Measurements from ENCODE around the gene TUBA1B. TPM values are rescaled to one million over a fixed set of nuclear protein-coding genes. Genes with fewer than 3 reads are reported as not detected.

TUBA1B gene
- total RNA-seq, 1 experiment from 2014 or later: 4,028 TPM

- no peak for DNase-seq
- peaks cover 27% of the 10 kb centered on the region for H3K36me3 ChIP-seq (replicated peaks; ENCODE audit: control insufficient read depth, insufficient read depth, low read length)
- no peak overlapping the region for H3K4me3 ChIP-seq (ENCODE audit: insufficient read depth, low read depth, low read length)
- no peaks in the 10 kb centered on the region for H3K27me3 ChIP-seq (ENCODE audit: control insufficient read depth, insufficient read depth, low read length)
These were observed 25.6 kb downstream of the TUBA1B start for GRCh38 chr12:49105504-49106084.

GRCh38 chr12:49104822-49105221 lies 26.4 kb downstream of the TUBA1B start:
- peaks cover 30% of the 10 kb centered on the region for H3K36me3 ChIP-seq (replicated peaks; ENCODE audit: control insufficient read depth, insufficient read depth, low read length)
- DNase-seq: no peak
- H3K4me3 ChIP-seq (ENCODE audit: insufficient read depth, low read depth, low read length): no peak overlapping the region
- H3K27me3 ChIP-seq (ENCODE audit: control insufficient read depth, insufficient read depth, low read length): no peaks in the 10 kb centered on the region

GRCh38 chr12:49100380-49100779 lies 30.8 kb downstream of the TUBA1B start:
- peaks cover 37% of the 10 kb centered on the region for H3K36me3 ChIP-seq (replicated peaks; ENCODE audit: control insufficient read depth, insufficient read depth, low read length)

GRCh38 chr12:49098703-49099102 lies 32.5 kb downstream of the TUBA1B start:
- H3K4me3 ChIP-seq (ENCODE audit: insufficient read depth, low read depth, low read length): no peak overlapping the region
- DNase-seq: no peak
- peaks cover 22% of the 10 kb centered on the region for H3K27me3 ChIP-seq (ENCODE audit: control insufficient read depth, insufficient read depth, low read length)
- H3K36me3 ChIP-seq (replicated peaks; ENCODE audit: control insufficient read depth, insufficient read depth, low read length): peaks cover 33% of the 10 kb centered on the region

More at GRCh38 chr12:49100380-49100779, 30.8 kb downstream of the TUBA1B start:
- H3K27me3 ChIP-seq (ENCODE audit: control insufficient read depth, insufficient read depth, low read length): peaks cover 6% of the 10 kb centered on the region
- DNase-seq: no peak
- no peak overlapping the region for H3K4me3 ChIP-seq (ENCODE audit: insufficient read depth, low read depth, low read length)

GRCh38 chr12:49098035-49098451 lies 33.2 kb downstream of the TUBA1B start:
- Histone ChIP-seq H3K36me3 (replicated peaks; ENCODE audit: control insufficient read depth, insufficient read depth, low read length) (peaks cover 30% of the 10 kb centered on the region), H3K4me3 (ENCODE audit: insufficient read depth, low read depth, low read length) (no peak overlapping the region), H3K27me3 (ENCODE audit: control insufficient read depth, insufficient read depth, low read length) (peaks cover 29% of the 10 kb centered on the region)
- peak; percentile 90 for DNase-seq

- Histone ChIP-seq H3K36me3 (replicated peaks; ENCODE audit: control insufficient read depth, insufficient read depth, low read length) (peaks cover 25% of the 10 kb centered on the region), H3K27me3 (ENCODE audit: control insufficient read depth, insufficient read depth, low read length) (peaks cover 36% of the 10 kb centered on the region)
These were observed 33.8 kb downstream of the TUBA1B start for GRCh38 chr12:49097381-49097780.

GRCh38 chr12:49094975-49095365 lies 36.2 kb downstream of the TUBA1B start:
- no peak overlapping the region for H3K4me3 ChIP-seq (ENCODE audit: insufficient read depth, low read depth, low read length)
- peaks cover 60% of the 10 kb centered on the region for H3K27me3 ChIP-seq (ENCODE audit: control insufficient read depth, insufficient read depth, low read length)
- DNase-seq: no peak
- H3K36me3 ChIP-seq (replicated peaks; ENCODE audit: control insufficient read depth, insufficient read depth, low read length): peaks cover 11% of the 10 kb centered on the region

More at GRCh38 chr12:49097381-49097780, 33.8 kb downstream of the TUBA1B start:
- H3K4me3 ChIP-seq (ENCODE audit: insufficient read depth, low read depth, low read length): no peak overlapping the region
- DNase-seq: no peak

- peak; percentile 92 for DNase-seq
- Histone ChIP-seq H3K4me3 (ENCODE audit: insufficient read depth, low read depth, low read length) (peak within 1 kb of the TSS; percentile 28), H3K36me3 (replicated peaks; ENCODE audit: control insufficient read depth, insufficient read depth, low read length) (peaks cover 11% of the 10 kb centered on the region), H3K27me3 (ENCODE audit: control insufficient read depth, insufficient read depth, low read length) (peaks cover 66% of the 10 kb centered on the region)
These were observed 36.8 kb downstream of the TUBA1B start, which contains the start of gene DHH for GRCh38 chr12:49094160-49094974. Gene DHH, minus strand, starts transcription at chr12:49094801. Its CDS starts 289 bp downstream, at chr12:49094512.

GRCh38 chr12:49093792-49094159 lies 37.4 kb downstream of the TUBA1B start:
- H3K27me3 ChIP-seq (ENCODE audit: control insufficient read depth, insufficient read depth, low read length): peaks cover 72% of the 10 kb centered on the region
- peak; percentile 81 for DNase-seq
- peak overlapping the region; percentile 28 for H3K4me3 ChIP-seq (ENCODE audit: insufficient read depth, low read depth, low read length)
- H3K36me3 ChIP-seq (replicated peaks; ENCODE audit: control insufficient read depth, insufficient read depth, low read length): peaks cover 11% of the 10 kb centered on the region

GRCh38 chr12:49092816-49093406 lies 38.3 kb downstream of the TUBA1B start:
- Histone ChIP-seq H3K27me3 (ENCODE audit: control insufficient read depth, insufficient read depth, low read length) (peaks cover 79% of the 10 kb centered on the region), H3K36me3 (replicated peaks; ENCODE audit: control insufficient read depth, insufficient read depth, low read length) (peaks cover 10% of the 10 kb centered on the region), H3K4me3 (ENCODE audit: insufficient read depth, low read depth, low read length) (no peak overlapping the region)
- DNase-seq: no peak

GRCh38 chr12:49092086-49092815 lies 38.9 kb downstream of the TUBA1B start:
- peak; percentile 92 for DNase-seq
- H3K4me3 ChIP-seq (ENCODE audit: insufficient read depth, low read depth, low read length): peak overlapping the region; percentile 24
- H3K27me3 ChIP-seq (ENCODE audit: control insufficient read depth, insufficient read depth, low read length): peaks cover 81% of the 10 kb centered on the region
- H3K36me3 ChIP-seq (replicated peaks; ENCODE audit: control insufficient read depth, insufficient read depth, low read length): peaks cover 3% of the 10 kb centered on the region

- Histone ChIP-seq H3K27me3 (ENCODE audit: control insufficient read depth, insufficient read depth, low read length) (peaks cover 84% of the 10 kb centered on the region), H3K36me3 (replicated peaks; ENCODE audit: control insufficient read depth, insufficient read depth, low read length) (no peaks in the 10 kb centered on the region), H3K4me3 (ENCODE audit: insufficient read depth, low read depth, low read length) (peak overlapping the region; percentile 24)
- DNase-seq: no peak
These were observed 39.4 kb downstream of the TUBA1B start for GRCh38 chr12:49091836-49092085.

- H3K4me3 ChIP-seq (ENCODE audit: insufficient read depth, low read depth, low read length): no peak overlapping the region; the same call in 1 of the 2 replicates
- peak; percentile 73 for DNase-seq
- H3K36me3 ChIP-seq (replicated peaks; ENCODE audit: control insufficient read depth, insufficient read depth, low read length): no peaks in the 10 kb centered on the region
- peaks cover 89% of the 10 kb centered on the region for H3K27me3 ChIP-seq (ENCODE audit: control insufficient read depth, insufficient read depth, low read length)
These were observed 39.9 kb downstream of the TUBA1B start for GRCh38 chr12:49091056-49091835.
